ENCODE results near the gene GOLPH3L. TPM values are rescaled to one million over a fixed set of nuclear protein-coding genes. Genes with fewer than 3 reads are reported as not detected.

The GOLPH3L gene
- total and polyA plus RNA-seq, 2 experiments from 2014 or later, result 23.5 to 29.6 TPM

- ATAC-seq (no peak), DNase-seq (ENCODE audit: low spot score) (no peak)
- peaks cover 4% of the 10 kb centered on the region; the same call in 1 of the 2 replicates for H3K9me2 ChIP-seq (ENCODE audit: insufficient read depth)
- peaks cover 8% of the 10 kb centered on the region for H3K4me1 ChIP-seq (ENCODE audit: insufficient read depth)
- H3K27ac ChIP-seq (ENCODE audit: low read depth), result peak overlapping the region; percentile 84
- H3F3A ChIP-seq (replicated peaks; ENCODE audit: low read depth), result peaks cover 8% of the 10 kb centered on the region
- H3K27me3 ChIP-seq (ENCODE audit: insufficient read depth), result no peaks in the 10 kb centered on the region
- Mint-ChIP-seq H3K4me1 (peaks cover 17% of the 10 kb centered on the region), H3K27ac (peak overlapping the region; percentile 87), H3K36me3 (ENCODE audit: low read depth) (peaks cover 11% of the 10 kb centered on the region; the same call in 2 of the 3 replicates), H3K9me3 (no peaks in the 10 kb centered on the region), H3K27me3 (ENCODE audit: insufficient read depth, low read depth, poor library complexity) (peaks cover 1% of the 10 kb centered on the region), H3K4me3 (no peak overlapping the region)
- no peaks in the 10 kb centered on the region for H3K36me3 ChIP-seq (ENCODE audit: insufficient read depth)
- no peak overlapping the region for H2AFZ ChIP-seq
- no peak overlapping the region for H3K4me3 ChIP-seq
- H4K20me1 ChIP-seq (replicated peaks; ENCODE audit: insufficient read depth), result no peaks in the 10 kb centered on the region
- TF ChIP-seq STAT1 (IDR thresholded peaks at IDR 0.05; ENCODE audit: unreplicated experiment) (no peak), ZNF331 (CRISPR knock-in tag; IDR thresholded peaks at IDR 0.05; ENCODE audit: low read depth) (no peak), CREB1 (CRISPR knock-in tag; IDR thresholded peaks at IDR 0.05; ENCODE audit: low read depth) (no peak), CTCF (conservative IDR thresholded peaks at IDR 0.05; ENCODE audit: low read depth in 2 of 2) (no peak), ETS1 (IDR thresholded peaks at IDR 0.05) (no peak), EZH2 (IDR thresholded peaks at IDR 0.05; ENCODE audit: low read depth, unreplicated experiment) (no peak), ZNF462 (CRISPR knock-in tag; IDR thresholded peaks at IDR 0.05) (no peak), EZH2phosphoT487 (IDR thresholded peaks at IDR 0.05; ENCODE audit: unreplicated experiment) (no peak), JUNB (IDR thresholded peaks at IDR 0.05; ENCODE audit: unreplicated experiment) (no peak), NANOG (IDR thresholded peaks at IDR 0.05; ENCODE audit: borderline replicate concordance) (no peak), REST (IDR thresholded peaks at IDR 0.05; ENCODE audit: unreplicated experiment) (no peak), POLR2AphosphoS5 (IDR thresholded peaks at IDR 0.05; ENCODE audit: low read depth) (no peak), ZNF114 (CRISPR knock-in tag; IDR thresholded peaks at IDR 0.05) (no peak)
- no peaks in the 10 kb centered on the region for H3K79me2 ChIP-seq (replicated peaks; ENCODE audit: insufficient read depth)
- H3K4me2 ChIP-seq, result peak overlapping the region; percentile 7
Observed at GRCh38 chr1:150603711-150604110, 93.2 kb downstream of the GOLPH3L start.

All from GM23338 (cell line).